NCI-H82 treated with DMSO at 0.1 percent for 48 hours (cell line): ENCODE measurements around the gene E2F8.

Experiments used
- DNase-seq: peaks from one replicate; lab custom pipeline; 2025; ENCODE audit not compliant: unreplicated experiment; lab: John Stamatoyannopoulos, UW

Gene E2F8

DNA sequence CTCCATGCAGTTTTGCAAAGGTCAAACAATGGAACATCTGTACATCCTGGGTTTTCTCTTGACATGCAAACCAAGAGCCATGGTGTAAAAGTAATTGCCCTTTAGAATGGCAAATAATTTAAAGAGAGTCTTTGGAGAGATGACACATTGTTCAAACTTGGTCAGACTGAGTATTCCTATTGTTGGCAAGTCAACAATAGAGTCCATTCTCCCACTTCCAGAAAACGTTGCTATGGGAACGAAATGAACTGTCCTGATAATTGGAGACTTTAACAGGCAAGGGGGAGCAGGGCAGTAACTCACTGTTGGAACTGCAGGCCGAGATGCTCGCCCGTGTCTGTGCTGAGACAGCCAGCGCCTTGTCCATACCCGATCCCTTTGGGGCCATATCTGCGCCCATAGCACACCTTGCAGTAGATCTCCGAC lies 52.9 kb downstream of the E2F8 start:
- no peak for DNase-seq

DNA sequence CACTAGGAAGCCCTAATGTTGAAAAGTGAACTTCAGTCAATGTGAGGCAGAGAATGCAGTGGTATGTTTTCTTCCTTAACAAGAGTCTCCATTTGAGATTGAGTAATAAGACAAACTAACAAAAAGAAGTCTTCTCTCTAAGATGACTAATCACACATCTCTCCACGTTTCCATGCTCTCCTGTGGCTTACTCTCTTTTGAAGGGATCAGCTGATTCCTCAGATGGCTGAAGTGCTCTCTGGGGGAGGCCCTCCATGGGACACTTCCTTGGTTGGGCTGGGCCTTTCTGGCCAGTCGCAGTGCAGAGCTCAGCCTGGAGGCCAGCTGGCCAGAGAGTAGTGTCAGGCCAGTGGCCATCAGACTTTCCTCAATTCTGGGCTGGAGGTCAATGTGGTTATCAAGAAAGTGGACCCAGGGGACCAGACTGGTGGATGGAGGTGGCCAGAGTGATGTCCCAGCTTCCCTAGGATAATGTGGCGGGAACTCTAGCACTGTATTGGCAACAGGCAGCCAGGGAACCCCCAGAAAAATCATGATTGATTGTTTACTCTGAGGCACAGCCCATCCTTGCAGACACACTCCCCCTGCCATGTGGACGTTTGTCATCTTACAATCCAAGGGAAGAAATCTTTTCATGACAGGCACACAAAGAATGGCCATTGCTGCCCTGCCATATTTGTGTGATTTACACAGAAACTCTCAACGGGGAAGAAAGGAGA lies 53.5 kb downstream of the E2F8 start:
- no peak for DNase-seq

DNA sequence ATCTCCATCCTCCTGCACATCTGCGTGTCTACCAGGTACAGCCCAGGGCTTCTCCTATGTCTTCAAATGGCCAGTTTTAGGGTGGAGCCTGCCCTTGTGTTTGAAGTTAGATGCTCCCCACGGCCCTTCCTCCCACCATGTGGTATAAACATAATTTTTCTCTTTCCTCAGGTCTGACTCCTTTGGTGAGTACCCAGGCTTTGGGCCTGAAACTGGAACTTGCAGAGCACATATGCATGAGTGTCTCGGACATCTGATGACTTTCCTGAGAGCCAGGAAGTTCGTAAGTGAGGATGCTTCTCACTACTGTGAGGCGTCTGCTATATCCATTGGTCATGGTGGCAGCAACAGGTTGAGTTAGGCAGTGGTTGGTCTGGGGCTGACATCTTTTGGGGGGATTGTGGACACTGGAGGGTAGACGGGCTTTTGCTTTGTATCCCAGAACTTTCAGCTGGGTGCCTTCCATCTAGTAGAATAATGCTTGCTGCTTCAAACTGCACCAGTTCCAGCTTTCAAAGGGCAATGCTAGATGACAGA lies 55.2 kb downstream of the E2F8 start:
- DNase-seq, result no peak

DNA sequence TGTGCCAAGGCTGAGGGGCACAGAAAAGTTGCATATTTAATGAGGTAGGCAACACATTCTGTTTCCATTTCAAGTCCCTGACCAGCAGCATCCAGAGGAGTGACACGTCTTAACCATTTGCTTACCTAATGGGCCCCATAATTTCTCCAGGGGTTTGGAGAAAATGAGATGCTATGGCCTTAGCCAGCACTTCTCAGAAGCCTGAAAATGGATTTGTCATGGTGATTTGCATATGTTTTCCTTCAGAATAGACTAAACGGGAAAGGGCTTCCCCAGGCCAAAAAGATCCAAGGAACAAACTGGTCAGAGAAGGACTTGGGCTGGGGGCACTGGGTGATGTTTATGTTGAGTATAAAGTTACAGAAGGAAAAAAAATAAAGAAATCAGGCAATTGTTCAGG lies 55.7 kb downstream of the E2F8 start:
- DNase-seq, result no peak

DNA sequence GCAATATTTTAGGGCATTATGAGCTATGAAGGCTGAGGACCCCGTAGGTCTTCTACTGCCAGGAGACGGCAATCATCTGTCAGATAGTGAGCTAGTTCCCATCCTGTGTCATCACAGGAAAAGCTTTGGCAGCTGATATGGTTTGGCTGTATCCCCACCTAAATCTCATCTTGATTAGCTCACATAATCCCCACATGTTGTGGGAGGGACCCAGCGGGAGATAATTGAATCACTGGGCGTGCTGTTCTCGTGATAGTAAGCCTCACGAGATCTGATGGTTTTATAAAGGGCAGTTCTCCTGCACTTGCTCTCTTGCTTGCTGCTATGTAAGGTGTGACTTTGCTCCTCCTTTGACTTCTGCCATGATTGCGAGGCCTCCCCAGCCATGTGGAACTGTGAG lies 57.1 kb downstream of the E2F8 start:
- peak; percentile 8 for DNase-seq

DNA sequence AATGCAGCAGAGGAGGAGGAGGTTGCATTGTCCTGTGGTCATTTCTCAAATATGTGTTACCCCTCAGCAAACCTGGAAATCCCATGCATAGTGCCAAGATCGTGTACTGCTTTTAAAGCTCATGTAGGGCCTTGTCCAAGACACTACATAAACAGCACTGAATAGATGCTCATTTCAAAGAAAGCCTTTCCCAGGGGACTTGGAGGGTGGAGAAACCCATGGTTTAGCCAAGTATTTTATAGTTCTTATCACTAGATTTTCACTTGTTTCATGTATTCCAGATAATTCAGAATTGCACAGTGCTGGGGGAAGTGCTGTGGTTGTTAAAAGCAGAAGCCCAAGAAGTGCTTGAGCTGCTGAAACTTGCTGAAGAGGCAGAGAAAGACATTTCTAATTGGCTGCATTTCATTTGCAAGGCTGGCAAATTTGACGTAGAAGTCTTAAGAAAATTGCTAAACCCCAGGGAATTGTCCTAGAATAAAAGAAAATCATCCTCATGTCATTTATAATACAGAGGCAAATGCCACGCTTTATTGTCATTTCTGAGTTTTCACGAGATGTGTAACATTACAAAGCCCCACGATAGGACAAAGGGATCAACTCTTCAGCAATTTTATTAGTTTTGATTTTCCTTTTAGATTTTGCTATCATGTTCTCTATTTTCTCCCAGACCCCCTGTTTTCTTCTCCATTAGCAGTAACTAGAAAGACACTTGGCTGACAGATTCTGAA lies 59.0 kb downstream of the E2F8 start:
- DNase-seq, result no peak

DNA sequence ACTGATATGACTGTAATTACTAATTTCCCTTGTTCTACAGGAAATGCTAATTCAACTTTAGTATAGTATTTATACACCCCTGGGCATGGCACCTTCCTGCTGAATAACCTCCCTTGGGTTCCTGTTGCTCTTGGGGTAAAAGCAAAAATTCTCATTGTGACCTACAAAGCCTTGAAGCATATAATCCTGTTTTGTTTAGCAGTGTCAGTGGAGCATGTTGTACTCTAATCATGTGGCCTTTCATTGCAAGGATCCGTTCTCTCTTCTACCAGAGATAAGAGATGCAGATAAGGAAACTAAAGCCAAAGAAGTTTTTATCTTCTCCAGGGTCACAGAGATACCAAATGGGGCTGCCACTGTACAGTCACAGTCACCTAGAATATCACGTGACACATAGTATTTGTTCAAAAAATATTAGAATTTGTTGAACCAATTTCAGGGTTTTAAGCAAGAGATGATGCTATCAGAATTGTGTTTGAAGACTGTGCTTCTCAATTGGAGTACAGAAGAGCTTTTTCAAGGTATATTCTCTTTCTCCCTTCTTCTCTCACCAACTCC lies 64.0 kb downstream of the E2F8 start:
- DNase-seq, result no peak
